ENCODE measurements around the gene KIF5C.

DNA sequence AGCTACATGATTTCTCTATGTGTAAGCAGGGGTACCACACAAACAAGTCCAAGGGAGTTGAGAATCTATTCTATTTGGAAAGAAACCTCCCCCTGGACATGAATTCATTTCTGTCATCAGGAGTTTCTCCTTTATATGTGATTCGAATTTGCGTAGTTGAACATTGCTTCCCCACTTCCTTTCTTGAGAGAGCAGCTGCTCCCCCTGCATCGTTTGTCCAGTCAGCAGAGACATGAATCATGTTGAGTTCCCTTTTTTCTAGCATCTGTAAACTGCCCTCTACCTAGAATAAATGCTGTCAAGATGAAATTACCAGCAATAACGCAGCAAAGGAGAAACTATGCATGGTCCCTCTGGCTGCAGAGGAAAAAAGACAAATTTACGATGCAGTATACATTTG, 73.8 kb downstream of the KIF5C start:
- TF ChIP-seq EZH2 (IDR thresholded peaks at IDR 0.05; ENCODE audit: insufficient read depth, poor library complexity, severe bottlenecking) (no peak), EZH2phosphoT487 (IDR thresholded peaks at IDR 0.05; ENCODE audit: insufficient read depth, low read depth) (no peak)

Measured in GM23248 (cell line).